COR-L47 (cell line): ENCODE results near the gene CFAP46.
"Not testable (repeated sequence)": the region's sequence is repeated elsewhere in the genome, so short reads cannot be mapped to it uniquely, and the experiment has no call there.

Experiments
- DNase-seq: peaks from one replicate; lab custom pipeline; 2025; lab: John Stamatoyannopoulos, UW

The CFAP46 gene

DNA sequence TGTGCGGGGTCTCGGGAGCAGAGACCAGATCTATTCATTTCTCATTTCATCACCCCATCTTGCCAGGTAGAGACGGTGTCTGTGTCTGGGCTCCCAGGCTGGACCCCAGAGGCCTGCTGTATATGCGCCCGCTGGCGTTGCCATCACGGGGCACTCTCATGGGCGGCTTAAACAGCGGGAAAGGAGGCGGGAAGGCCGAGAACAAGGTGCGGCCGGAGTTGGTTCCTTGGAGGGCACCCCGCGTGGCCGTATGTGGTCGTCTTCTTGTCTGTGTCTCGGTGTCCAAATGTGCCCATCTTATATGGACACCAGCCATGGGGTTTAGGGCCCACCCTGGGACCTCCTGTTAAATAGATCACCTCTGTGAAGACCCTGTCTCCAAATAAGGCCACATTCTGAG is 2.1 kb upstream of the CFAP46 start:
- no peak for DNase-seq

DNA sequence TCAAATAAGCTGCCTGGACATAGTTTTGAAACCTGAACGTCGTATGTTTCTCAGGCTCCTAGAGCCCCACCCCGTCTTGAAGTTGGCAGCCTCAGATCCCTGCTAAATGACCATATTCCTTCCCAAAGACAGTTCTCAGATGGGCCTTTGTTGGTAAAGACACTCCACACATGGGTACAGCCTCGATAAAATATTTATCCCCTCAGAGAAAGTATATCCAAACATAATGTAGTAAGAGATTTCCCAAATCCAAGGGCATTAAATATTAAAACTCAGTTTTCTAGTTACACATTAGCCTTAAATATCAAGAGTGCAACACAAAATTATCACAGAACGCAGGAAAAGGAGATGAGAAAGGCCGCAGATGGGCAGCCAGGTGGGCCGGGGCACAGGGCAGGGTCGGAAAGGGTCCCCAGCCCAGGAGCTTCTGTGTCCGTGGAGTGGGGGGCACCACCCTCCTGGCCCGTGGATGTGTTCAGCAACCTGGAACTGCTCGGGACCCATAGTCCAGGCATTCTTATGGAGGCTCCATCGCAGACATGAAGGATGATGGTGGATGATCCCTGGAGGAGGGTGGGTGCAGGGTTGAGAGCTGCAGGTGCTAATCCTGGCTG is 1.5 kb upstream of the CFAP46 start:
- DNase-seq, result no peak

DNA sequence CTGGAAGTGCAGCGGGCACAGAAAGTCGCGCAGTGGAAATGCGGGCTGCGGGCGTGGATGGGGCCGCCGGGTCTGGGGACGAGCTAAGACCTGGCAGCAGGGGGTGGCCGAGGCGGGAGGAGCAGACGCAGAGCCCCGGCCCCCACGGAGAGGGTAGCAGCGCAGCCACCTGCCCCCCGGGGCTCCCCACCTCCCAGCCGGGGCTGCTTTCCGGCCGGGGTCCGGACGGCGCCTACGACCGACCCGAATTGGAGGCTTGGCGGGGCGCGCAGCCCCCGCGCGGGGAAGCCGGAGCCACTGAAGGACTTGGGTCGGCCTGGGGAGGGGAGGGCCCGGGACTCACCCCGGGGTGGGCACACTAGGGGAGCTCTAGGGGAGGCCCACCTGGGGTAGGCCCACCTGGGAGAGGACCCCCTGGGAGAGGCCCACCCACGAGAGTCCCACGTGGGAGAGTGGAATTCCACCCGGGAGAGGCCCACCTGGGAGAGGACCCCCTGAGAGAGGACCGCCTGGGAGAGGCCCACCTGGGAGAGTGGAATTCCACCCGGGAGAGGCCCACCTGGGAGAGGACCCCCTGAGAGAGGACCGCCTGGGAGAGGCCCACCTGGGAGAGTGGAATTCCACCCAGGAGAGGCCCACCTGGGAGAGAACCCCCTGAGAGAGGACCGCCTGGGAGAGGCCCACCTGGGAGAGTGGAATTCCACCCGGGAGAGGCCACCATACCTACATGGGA is 854 bp upstream of the CFAP46 start:
- DNase-seq, result no peak

DNA sequence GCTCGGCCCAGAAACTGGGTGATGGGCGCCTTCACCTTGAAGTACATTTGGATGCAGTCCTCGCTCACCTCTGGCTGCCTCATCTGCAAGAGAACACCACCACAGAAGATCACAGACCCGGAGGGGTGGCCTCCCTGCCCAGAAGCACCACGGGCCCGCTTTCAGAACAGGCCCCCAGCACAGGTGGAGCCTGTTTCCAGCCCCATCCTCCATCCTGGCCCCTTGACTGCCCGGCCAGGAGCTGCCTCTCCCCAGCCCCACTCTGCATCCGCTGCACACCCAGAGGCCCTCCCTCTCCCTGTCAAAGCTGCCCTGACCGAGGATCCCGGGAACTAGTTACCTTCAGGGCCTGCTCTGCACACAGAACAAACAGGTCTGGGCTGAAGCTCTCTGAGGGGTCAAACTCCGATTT is 724 bp downstream of the CFAP46 start:
- DNase-seq, result no peak

DNA sequence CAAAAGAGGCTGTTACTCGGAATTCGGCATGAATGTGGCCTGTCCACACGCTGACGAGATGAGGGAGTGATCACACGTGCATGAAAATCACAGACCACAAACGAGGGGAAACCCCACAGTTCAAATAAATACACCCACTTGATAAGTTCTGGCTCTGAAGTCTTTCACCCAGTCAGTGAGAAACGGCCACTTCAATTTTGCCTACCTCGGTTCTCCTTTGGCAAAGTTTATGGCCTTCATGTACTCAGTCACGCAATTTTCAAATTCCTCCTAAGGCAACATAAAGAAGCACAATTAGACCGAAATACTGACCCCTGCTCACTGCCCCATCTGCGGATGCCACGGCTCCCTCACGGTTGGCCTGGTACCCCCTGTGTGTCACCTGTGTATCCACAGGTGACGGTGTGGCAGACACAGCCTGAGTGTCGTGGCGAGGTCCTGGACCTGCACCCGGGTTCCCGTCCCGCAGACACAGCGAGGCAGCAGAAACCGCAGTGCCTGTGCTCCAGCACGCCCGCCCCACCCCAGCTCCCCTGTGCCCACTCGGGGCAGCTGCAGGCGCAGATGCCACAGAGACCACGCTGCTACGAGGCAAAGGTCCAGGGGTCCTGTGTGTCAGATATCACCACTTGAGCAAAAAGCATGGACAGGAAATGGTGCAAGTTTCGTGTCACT is 1.4 kb downstream of the CFAP46 start:
- DNase-seq, result no peak

DNA sequence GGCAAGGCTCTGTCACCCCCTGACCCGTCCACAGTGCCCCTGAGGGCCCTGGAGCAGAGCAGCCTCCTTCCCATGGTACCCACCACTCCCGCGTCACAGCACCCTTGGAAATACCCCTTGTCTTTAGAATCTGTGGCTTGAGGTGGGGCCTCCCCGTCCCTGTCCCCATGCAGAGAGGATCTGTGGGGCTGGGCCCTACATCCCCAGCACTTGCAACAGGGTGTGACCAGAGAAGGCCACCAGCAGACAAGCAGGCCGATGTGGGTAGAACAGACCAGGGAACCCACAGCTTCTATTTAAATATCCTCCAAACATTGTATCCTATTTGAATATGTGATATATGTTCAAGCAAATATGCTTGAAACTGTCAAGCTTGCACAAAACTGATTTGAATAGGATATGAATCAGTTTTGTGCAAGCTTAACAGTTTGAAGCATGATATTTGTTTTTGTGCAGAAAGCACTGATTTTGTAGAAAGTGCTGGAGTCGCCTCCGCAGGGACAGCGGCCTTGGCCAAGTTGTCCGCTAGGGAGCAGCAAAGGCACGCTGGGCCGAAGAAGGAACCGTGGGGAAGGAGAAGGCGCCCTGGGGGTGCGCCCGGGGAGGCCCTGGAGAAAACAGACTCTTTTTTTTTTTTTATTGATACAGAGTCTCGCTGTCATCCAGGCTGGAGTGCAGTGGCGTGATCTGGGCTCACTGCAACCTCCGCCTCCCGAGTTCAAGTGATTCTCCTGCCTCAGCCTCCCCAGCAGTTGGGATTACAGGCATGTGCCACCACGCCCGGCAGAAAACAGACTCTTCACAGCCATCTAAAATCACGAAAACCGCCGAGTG is 2.2 kb downstream of the CFAP46 start:
- no peak for DNase-seq

DNA sequence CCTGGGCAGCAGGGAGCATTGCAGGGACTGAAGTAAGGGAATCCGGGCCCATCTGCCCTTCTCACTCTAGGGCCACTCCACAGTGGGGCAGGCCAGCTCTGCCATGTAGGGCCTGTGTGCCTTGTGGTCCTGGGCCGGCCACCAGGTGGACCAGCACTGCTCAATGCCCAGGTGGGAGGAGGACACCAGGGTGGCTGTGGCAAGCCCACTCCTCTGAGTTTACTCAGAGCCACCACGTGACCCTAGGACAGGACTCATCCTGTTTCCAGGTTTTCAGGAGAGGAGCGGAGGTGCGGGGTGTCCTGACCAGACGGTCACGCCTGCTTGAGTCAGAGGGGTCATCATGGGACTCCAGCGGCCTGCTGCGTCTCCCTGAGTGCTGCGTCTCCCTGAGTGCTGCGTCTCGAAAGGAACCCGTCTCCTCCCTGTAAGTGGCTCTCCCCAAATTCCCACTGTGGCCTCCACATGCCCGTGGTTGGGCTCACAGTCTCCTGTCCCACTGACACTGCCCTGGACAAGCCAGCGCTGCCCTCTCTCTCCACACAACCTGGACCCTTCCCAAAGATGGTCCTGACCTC is 2.9 kb downstream of the CFAP46 start:
- no peak for DNase-seq

DNA sequence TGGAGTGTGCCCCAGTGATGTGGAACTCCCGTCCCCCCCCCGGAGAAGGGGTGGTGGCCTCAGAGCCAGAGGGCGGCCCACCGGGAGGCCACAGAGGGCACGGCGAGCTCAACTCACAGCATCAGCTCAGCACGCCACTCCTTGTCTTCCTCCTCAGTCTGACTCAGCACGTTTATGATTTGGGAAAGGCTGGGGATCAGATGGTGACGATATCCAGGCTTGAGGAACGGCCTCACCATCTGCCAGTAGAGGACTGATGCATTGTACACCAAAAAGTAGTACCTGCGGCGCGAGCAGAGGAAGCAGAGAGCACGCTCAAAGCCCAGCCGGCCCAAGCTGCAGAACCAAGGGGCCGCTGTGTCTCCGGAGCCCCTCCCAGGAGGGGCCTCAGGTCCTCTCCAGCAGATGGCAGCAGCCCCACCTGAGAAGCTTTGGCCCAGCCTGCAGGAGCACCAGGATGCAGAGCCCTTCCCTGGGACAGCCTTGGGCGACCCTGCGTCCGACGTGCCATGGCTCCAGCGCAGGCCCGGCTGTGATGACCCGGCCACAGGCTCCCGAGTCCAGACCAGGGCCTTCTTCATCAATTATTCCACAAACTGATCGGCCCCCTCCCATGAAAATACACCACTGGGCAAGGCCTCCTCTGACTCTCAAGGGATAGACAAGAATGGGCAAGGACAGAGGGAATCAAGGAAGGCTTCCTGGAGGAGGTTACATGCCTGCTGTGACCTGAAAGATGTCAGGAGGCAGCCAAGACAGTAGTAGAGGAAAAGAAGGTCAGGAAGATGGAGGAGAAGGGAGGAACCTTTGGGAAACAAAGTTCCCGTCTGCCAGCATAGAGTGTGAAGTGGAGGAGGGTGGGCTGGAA is 3.7 kb downstream of the CFAP46 start:
- DNase-seq, result no peak

DNA sequence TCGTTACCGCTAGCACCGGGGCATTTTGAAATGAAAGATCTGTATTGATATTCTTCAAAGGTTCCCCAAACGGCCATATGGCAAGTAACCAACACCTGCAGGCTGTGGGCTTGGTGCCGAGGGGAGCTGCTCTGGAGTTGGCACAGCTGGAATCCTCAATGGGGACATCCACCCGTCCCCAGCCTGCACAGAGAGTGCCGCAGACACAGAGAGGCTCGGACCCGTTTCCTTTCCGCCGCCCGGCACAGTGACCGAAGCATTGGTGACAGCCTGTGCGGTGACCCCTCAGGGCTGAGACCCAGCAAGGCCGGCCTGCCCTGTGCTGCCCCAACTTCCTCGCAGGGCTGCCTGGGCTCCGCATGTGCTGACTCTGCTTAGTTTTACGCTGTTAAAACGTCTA is 4.5 kb downstream of the CFAP46 start:
- DNase-seq, result no peak

DNA sequence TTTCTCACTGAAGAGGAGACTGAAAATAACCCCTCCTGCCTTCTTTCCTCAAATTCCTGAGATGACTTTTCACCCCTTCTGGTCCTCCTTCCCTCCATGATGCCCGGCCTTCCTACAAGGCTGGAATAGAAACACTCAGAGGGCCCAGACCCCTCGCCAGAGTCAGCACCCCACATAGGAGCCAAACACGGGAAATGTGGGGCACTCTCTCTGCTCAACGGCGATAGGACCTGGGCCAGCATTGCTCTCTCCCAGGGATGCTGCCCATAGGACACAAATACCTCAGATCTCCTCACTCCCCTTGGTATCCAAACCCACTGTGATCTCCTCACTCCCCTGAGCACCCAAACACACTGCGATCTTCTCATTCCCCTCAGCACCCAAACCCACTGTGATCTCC is 7.4 kb downstream of the CFAP46 start:
- no peak for DNase-seq

DNA sequence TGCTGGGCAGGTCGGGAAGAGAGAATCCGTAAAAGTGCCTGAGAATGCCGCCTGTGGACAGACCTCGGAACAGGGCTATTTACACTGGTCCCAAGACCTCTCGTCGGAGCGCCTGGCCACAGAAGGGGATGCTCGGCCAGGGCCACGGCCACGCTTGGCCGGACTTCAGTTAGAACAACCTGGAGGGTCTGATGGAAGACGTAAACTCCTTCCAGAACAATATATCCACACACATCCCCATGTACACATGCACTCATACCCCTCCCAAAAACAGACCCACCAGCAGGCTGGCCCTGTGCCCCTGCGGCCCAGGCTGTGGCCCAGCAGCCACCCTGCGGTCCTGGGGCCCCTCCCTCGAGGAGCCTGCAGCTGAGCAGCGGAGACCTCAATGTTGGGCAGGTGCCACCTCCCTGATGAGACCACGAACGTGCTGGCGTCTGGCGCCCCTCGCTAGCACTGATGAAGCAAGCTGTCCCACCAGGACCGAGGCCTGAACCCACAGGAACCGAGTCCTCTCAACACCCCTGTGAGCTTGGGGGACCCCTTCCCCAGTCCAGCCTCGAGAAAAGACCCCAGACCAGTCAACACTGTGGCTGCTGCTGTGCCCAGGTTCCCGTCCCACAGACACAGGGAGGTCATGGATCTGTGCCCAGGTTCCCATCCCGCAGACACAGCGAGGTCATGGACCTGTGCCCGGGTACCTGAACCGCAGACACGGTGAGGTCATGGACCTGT is 8.9 kb downstream of the CFAP46 start:
- DNase-seq, result no peak

DNA sequence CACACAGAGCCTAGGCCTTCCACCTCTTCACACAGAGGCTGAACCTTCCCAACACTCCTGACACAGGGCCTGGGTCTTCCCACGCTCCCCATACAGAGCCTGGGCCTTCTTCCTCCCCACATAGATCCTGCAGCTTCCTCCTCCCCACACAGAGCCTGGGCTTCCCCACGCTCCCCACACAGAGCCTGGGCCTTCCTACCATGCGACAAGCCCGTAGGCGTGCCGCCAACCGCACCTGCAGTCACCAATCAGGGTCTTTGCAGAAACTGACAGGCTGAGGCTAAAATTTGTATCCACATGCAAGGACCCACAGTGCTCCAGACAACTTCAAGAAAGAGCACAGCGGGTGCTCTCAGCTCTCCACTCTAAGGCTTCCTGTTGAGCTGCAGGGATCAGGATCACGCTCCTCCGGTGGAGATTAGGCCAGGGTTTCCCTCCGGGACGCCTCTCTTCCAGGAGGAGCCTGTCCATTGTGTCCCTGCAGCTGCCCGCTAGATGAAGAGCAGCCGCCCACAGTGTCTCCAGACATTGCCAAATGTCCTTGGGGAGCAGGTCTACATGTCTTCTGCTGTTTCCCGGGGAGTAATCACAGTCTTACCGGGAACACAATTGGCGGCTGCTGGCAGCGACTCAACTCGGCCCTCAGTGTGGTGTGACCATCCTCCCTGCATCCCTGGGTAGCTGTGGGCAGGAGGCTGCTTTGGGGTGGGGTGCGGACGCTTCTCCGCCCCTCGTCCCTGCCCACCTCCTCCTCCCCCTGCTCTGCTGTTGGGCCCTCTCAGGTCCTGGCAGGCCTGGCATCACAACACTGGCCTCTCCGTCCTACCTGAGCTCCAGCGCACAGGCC is 9.7 kb downstream of the CFAP46 start:
- DNase-seq, result no peak

DNA sequence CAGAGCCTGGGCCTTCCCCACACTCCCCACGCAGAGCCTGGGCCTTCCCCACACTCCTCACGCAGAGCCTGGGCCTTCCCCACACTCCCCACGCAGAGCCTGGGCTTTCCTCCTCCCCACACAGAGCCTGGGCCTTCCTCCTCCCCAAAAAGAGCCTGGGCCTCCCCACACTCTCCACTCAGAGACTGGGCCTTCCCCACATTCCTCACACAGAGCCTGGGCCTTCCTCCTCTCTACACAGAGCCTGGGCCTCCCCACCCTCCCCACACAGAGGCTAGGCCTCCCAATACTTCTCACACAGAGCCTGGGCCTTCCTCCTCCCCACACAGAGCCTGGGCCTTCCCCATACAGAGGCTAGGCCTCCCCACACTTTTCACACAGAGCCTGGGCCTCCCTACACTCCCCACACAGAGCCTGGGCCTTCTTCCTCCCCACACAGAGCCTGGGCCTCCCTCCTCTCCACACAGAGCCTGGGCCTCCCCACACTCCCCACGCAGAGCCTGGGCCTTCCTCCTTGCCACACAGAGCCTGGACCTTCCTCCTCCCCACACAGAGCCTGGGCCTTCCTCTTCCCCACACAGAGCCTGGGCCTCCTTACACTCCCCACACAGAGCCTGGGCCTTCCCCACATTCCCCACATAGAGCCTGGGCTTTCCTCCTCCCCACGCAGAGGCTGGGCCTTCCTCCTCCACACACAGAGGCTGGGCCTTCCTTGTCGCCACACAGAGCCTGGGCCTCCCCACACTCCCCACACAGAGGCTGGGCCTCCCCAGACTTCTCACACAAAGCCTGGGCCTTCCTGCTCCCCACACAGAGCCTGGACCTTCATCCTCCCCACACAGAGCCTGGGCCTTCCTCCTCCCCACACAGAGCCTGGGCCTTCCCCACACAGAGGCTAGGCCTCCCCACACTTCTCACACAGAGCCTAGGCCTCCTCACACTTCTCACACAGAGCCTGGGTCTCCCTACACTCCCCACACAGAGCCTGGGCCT is 10.8 kb downstream of the CFAP46 start:
- not testable (repeated sequence) for DNase-seq

DNA sequence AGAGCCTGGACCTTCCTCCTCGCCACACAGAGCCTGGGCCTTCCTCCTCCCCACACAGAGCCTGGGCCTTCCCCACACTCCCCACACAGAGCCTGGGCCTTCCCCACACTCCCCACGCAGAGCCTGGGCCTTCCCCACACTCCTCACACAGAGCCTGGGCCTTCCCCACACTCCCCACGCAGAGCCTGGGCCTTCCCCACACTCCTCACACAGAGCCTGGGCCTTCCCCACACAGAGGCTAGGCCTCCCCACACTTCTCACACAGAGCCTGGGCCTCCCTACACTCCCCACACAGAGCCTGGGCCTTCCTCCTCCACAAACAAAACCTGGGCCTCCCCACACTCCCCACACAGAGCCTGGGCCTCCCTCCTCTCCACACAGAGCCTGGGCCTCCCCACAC is 11.7 kb downstream of the CFAP46 start:
- not testable (repeated sequence) for DNase-seq

DNA sequence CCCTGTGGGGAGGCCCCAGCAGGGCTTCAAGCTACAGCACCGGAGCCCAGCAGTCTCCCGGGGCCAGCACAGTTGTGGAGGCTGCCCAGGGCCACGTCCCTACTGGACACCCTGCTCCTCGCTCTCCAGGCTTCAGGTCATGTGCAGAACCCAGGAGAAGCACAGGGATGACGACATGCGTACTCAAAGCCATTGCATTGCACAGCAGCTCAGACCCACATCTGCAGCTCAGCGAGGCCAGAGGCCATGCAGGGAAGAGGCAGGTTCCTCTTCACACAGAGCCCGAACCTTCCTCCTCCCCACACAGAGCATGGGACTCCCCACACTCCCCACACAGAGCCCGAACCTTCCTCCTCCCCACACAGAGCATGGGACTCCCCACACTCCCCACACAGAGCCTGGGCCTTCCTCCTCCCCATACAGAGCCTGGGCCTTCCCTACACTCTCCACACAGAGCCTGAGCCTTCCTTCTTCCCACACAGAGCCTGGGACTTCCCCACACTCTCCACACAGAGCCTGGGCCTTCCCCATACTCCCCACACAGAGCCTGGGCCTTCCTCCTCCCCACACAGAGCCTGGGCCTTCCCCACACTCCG is 12.3 kb downstream of the CFAP46 start:
- no peak for DNase-seq

DNA sequence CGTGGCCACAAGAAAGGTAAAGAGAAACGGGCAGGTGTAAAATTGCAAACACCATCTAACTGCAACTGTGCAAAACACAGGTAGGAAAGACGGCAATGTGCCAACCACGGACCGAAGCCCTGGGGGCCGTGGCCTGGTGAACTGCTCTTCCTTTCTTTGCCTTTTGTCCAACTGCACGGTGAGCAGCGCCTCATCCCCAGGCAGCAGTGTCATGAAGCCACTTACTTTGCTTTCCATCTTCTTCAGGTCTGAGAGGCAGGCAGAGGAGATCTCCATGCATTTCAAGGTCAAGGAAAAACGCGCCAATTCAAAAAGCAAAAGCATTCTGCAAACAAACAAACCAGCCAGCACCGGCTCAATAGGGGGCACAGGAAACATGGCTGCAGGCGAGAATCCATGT is 12.9 kb downstream of the CFAP46 start:
- DNase-seq, result no peak

DNA sequence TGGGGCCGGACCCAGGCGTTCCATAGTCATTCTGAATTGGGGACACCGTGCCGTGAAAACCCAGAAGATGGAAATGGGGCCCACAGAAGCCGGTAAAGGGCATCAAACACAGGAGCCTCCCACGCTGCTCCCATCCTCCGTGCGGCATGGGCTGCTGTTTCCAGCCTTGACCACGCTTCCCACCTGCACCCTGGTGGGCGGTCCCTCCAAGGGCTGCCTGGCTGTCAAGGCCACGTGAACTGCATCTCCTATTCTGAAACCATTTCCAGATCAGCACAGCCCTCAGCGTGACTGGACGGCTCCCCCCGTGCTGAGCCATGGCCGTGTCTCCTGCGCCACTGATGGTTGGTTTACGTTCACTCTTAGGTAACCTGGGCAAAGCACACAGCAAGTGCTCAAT is 14.1 kb downstream of the CFAP46 start:
- no peak for DNase-seq

DNA sequence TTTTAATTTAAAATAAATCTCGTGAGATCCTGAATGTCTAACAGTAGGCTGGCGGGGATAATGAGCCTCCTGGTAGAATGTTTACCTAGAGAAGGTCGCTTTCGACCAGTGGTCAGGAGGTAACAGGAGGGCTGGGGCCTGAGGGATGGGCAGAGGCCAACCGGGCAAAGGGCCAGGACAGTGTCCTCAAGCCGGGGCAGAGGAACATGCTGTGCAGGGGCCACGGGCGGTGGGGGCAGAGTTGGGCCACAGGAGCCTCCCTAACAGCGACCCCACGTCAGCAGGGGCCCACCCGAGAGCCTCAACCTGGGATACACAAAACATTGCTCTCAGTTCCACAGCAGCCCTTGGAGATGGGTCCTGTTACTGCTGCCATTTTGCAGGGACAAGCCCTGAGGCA is 14.5 kb downstream of the CFAP46 start:
- no peak for DNase-seq
